GM23338 (cell line): ENCODE measurements around the gene SPPL2C. TPM values are rescaled to one million over a fixed set of nuclear protein-coding genes. Genes with fewer than 3 reads are reported as not detected.
A peak's percentile ranks its signal among the peaks of the same experiment; 100 is the strongest.

Source experiments
- ATAC-seq: fragments of 200-7000 bp; cut with Tn5 transposase; 3 replicates; pipeline ENCODE4 v1.9.1; 2020
- DNase-seq: peaks from one replicate; pipeline ENCODE4 v3.0.0-alpha.2; 2015; ENCODE audit warnings: low spot score
- H2AFZ ChIP-seq: fragments of 200-600 bp; sonication (generic); 2 replicates; pipeline ENCODE4 v1.8.0; 2016; ENCODE audit warnings: antibody characterized with exemption, mild to moderate bottlenecking, moderate library complexity
- H3F3A ChIP-seq: fragments of 200-600 bp; sonication (generic); replicated peaks from 2 replicates; pipeline ENCODE4 v1.8.0; 2017; ENCODE audit warnings: antibody characterized with exemption, mixed run types, low read depth
- H3K27ac ChIP-seq: fragments of 200-600 bp; sonication (generic); 2 replicates; pipeline ENCODE4 v1.6.1; 2016; ENCODE audit warnings: low read depth
- H3K27me3 ChIP-seq: fragments of 200-600 bp; sonication (generic); 2 replicates; pipeline ENCODE4 v1.8.0; 2016; ENCODE audit warnings: mild to moderate bottlenecking, mixed run types, moderate library complexity; ENCODE audit not compliant: insufficient read depth
- H3K36me3 ChIP-seq: fragments of 200-600 bp; sonication (generic); 2 replicates; pipeline ENCODE4 v1.8.0; 2016; ENCODE audit warnings: mild to moderate bottlenecking; ENCODE audit not compliant: insufficient read depth
- H3K4me1 ChIP-seq: fragments of 200-600 bp; sonication (generic); 2 replicates; pipeline ENCODE4 v1.8.0; 2016; ENCODE audit warnings: mild to moderate bottlenecking, moderate library complexity; ENCODE audit not compliant: insufficient read depth
- H3K4me2 ChIP-seq: fragments of 200-600 bp; sonication (generic); 2 replicates; pipeline ENCODE4 v1.7.1; 2017; ENCODE audit warnings: mixed run types
- H3K4me3 ChIP-seq: fragments of 200-600 bp; sonication (generic); 2 replicates; pipeline ENCODE4 v1.6.1; 2016; ENCODE audit warnings: mixed run types
- H3K79me2 ChIP-seq: fragments of 200-600 bp; sonication (generic); replicated peaks from 2 replicates; pipeline ENCODE4 v1.8.0; 2017; ENCODE audit warnings: mild to moderate bottlenecking; ENCODE audit not compliant: insufficient read depth
- H3K9me2 ChIP-seq: fragments of 200-600 bp; sonication (generic); 2 replicates; pipeline ENCODE4 v1.8.0; 2017; ENCODE audit not compliant: insufficient read depth
- H4K20me1 ChIP-seq: fragments of 200-600 bp; sonication (generic); replicated peaks from 2 replicates; pipeline ENCODE4 v1.8.0; 2017; ENCODE audit warnings: mild to moderate bottlenecking; ENCODE audit not compliant: insufficient read depth
- H3K27ac Mint-ChIP-seq: 2 replicates; pipeline ENCODE4 v1.8.0; 2020; ENCODE audit warnings: inconsistent platforms, mild to moderate bottlenecking, moderate library complexity, mixed read lengths
- H3K27me3 Mint-ChIP-seq: 3 replicates; pipeline ENCODE4 v1.8.0; 2022; ENCODE audit warnings: low read depth, mild to moderate bottlenecking, moderate library complexity, mixed read lengths, inconsistent platforms; ENCODE audit not compliant: insufficient read depth, poor library complexity
- H3K36me3 Mint-ChIP-seq: 3 replicates; pipeline ENCODE4 v1.8.0; 2021; ENCODE audit warnings: low read depth, mild to moderate bottlenecking, inconsistent platforms, moderate library complexity, mixed read lengths
- H3K4me1 Mint-ChIP-seq: 3 replicates; pipeline ENCODE4 v1.8.0; 2020; ENCODE audit warnings: mild to moderate bottlenecking, inconsistent platforms, mixed read lengths
- H3K4me3 Mint-ChIP-seq: 3 replicates; pipeline ENCODE4 v1.8.0; 2021; ENCODE audit warnings: moderate library complexity, mild to moderate bottlenecking, inconsistent platforms, mixed read lengths
- H3K9me3 Mint-ChIP-seq: 3 replicates; pipeline ENCODE4 v1.8.0; 2020; ENCODE audit warnings: moderate library complexity, mild to moderate bottlenecking, inconsistent platforms, mixed read lengths
- EZH2 ChIP-seq: fragments of 200-600 bp; sonication (generic); IDR thresholded peaks from one replicate; pipeline ENCODE4 v1.8.0; 2017; ENCODE audit warnings: antibody characterized with exemption, mild to moderate bottlenecking, low read depth; ENCODE audit not compliant: unreplicated experiment
- EZH2phosphoT487 ChIP-seq: fragments of 200-600 bp; sonication (generic); IDR thresholded peaks from one replicate; pipeline ENCODE4 v1.8.1; 2018; ENCODE audit warnings: antibody characterized with exemption; ENCODE audit not compliant: unreplicated experiment
- POLR2AphosphoS5 ChIP-seq: IDR thresholded peaks from 2 replicates; pipeline ENCODE4 v1.6.1; 2016; ENCODE audit warnings: antibody characterized with exemption, low read depth
- REST ChIP-seq: IDR thresholded peaks from one replicate; pipeline ENCODE4 v1.6.1; 2018; ENCODE audit warnings: antibody characterized with exemption; ENCODE audit not compliant: unreplicated experiment
- STAT1 ChIP-seq: IDR thresholded peaks from one replicate; pipeline ENCODE4 v1.6.1; 2016; ENCODE audit warnings: antibody characterized with exemption; ENCODE audit not compliant: unreplicated experiment
- ZNF114 ChIP-seq: fragments of 250-450 bp; sonication (Bioruptor Pico); IDR thresholded peaks from 2 replicates; pipeline ENCODE4 v1.5.0; 2020; ENCODE audit warnings: mild to moderate bottlenecking, moderate library complexity
- ZNF331 ChIP-seq: fragments of 250-450 bp; sonication (Bioruptor Pico); IDR thresholded peaks from 2 replicates; pipeline ENCODE4 v1.5.0; 2020; ENCODE audit warnings: low read depth, mild to moderate bottlenecking, moderate library complexity
- polyA plus RNA-seq: library from polyadenylated mRNA; unstranded; fragments of >200 nt; fragmentation: Nextera tagmentation; extraction: Ambion mirVana; gene quantifications from 2 replicates; pipeline ENCODE4 v1.2.1, GENCODE V29; 2016
- total RNA-seq: library from RNA; depleted of rRNA; stranded (reverse); fragments of >200 nt; shearing (Covaris generic); gene quantifications from 2 replicates; pipeline ENCODE4 v1.2.3, GENCODE V29; 2014

Gene SPPL2C
- total and polyA plus RNA-seq, 2 experiments from 2014 or later: 0.14 TPM; not detected in 1

GRCh38 chr17:45857977-45858708 lies 13.5 kb downstream of the SPPL2C start:
- no peaks in the 10 kb centered on the region for H3K27me3 ChIP-seq
- Mint-ChIP-seq H3K27ac (no peak overlapping the region), H3K27me3 (peaks cover 7% of the 10 kb centered on the region), H3K4me3 (no peak overlapping the region), H3K4me1 (peaks cover 2% of the 10 kb centered on the region; the same call in 1 of the 3 replicates), H3K9me3 (0 out of 3 replicates have a peak, but pooled peaks cover 5% of the 10 kb centered on the region), H3K36me3 (no peaks in the 10 kb centered on the region)
- no peaks in the 10 kb centered on the region for H4K20me1 ChIP-seq
- H3K9me2 ChIP-seq: no peaks in the 10 kb centered on the region
- H2AFZ ChIP-seq: no peak overlapping the region
- H3K4me1 ChIP-seq: no peaks in the 10 kb centered on the region
- H3K4me3 ChIP-seq: no peak overlapping the region
- TF ChIP-seq ZNF331 (no peak), STAT1 (no peak), REST (peak; percentile 86)
- no peaks in the 10 kb centered on the region for H3F3A ChIP-seq
- no peak overlapping the region for H3K27ac ChIP-seq
- no peak overlapping the region for H3K4me2 ChIP-seq
- no peaks in the 10 kb centered on the region for H3K79me2 ChIP-seq
- ATAC-seq (peak; percentile 92), DNase-seq (peak; percentile 80)
- no peaks in the 10 kb centered on the region for H3K36me3 ChIP-seq

- Mint-ChIP-seq H3K27me3 (no peaks in the 10 kb centered on the region), H3K9me3 (no peaks in the 10 kb centered on the region), H3K27ac (no peak overlapping the region), H3K4me1 (peaks cover 25% of the 10 kb centered on the region), H3K36me3 (no peaks in the 10 kb centered on the region), H3K4me3 (no peak overlapping the region)
- no peak for DNase-seq
- 0 out of 2 replicates have a peak, but pooled peaks cover 6% of the 10 kb centered on the region for H3K9me2 ChIP-seq
- no peak overlapping the region for H3K27ac ChIP-seq
- no peak overlapping the region for H3K4me3 ChIP-seq
- H3K4me2 ChIP-seq: no peak overlapping the region
- no peak for ATAC-seq
- no peaks in the 10 kb centered on the region for H3K27me3 ChIP-seq
- H2AFZ ChIP-seq: no peak overlapping the region
- peaks cover 22% of the 10 kb centered on the region for H3K4me1 ChIP-seq
- H4K20me1 ChIP-seq: no peaks in the 10 kb centered on the region
- no peaks in the 10 kb centered on the region for H3K36me3 ChIP-seq
- H3K79me2 ChIP-seq: no peaks in the 10 kb centered on the region
- H3F3A ChIP-seq: no peaks in the 10 kb centered on the region
- TF ChIP-seq ZNF114 (no peak), EZH2 (no peak), REST (no peak), EZH2phosphoT487 (no peak), POLR2AphosphoS5 (no peak), ZNF331 (no peak), STAT1 (no peak)
Observed at GRCh38 chr17:45861165-45861564, 16.5 kb downstream of the SPPL2C start.
